ENCODE measurements around the gene LAS1L.

DNA sequence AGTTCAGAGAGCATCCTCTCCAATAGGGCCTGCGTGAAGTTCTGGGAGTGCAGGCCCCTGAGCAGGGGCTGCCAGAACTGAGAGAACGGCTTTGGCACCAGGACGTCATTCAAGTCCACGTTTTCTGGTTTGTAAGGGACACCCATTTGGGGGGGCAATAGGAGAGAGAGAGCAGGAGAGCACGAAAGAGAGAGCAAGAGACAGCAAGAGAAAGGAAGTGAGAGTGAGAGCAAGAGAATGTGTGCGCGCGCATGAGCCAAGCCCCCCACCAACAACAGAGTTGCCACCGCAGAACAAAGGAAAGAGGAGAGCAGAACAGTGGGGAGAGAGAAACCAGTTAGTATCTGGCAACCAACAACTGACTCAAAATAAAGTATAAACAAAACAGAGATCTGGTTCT is 10.4 kb downstream of the LAS1L start:
- TF ChIP-seq RARB (CRISPR knock-in tag; IDR thresholded peaks at IDR 0.05) = no peak
- no peak for TF ChIP-seq POU6F1 (CRISPR knock-in tag; IDR thresholded peaks at IDR 0.05; ENCODE audit: borderline replicate concordance, low read depth)
- no peak for TF ChIP-seq TSHZ2 (CRISPR knock-in tag; IDR thresholded peaks at IDR 0.05)
- TF ChIP-seq, protein P1, sequence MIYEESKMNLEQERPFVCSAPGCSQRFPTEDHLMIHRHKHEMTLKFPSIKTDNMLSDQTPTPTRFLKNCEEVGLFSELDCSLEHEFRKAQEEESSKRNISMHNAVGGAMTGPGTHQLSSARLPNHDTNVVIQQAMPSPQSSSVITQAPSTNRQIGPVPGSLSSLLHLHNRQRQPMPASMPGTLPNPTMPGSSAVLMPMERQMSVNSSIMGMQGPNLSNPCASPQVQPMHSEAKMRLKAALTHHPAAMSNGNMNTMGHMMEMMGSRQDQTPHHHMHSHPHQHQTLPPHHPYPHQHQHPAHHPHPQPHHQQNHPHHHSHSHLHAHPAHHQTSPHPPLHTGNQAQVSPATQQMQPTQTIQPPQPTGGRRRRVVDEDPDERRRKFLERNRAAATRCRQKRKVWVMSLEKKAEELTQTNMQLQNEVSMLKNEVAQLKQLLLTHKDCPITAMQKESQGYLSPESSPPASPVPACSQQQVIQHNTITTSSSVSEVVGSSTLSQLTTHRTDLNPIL (CRISPR knock-in tag; IDR thresholded peaks at IDR 0.05; ENCODE audit: low read depth) = no peak
- TF ChIP-seq ZNF8 (CRISPR knock-in tag; IDR thresholded peaks at IDR 0.05) = no peak
- no peak for TF ChIP-seq OSR1 (CRISPR knock-in tag; IDR thresholded peaks at IDR 0.05)
- no peak for TF ChIP-seq ZFP3 (CRISPR knock-in tag; IDR thresholded peaks at IDR 0.05)
- no peak for TF ChIP-seq BACH2 (CRISPR knock-in tag; IDR thresholded peaks at IDR 0.05; ENCODE audit: borderline replicate concordance)
- TF ChIP-seq ZNF70 (CRISPR knock-in tag; IDR thresholded peaks at IDR 0.05) = no peak
